GM19324 (cell line): ENCODE measurements around the gene PLP1.
"Not testable (repeated sequence)": the region's sequence is repeated elsewhere in the genome, so short reads cannot be mapped to it uniquely, and the experiment has no call there.

Experiments used
- ATAC-seq: cut with Tn5 transposase; IDR thresholded peaks from one replicate; pipeline ENCODE4 v1.9.1; 2021; ENCODE audit warnings: mild to moderate bottlenecking, moderate library complexity; ENCODE audit not compliant: unreplicated experiment, low FRiP score

The PLP1 gene

DNA sequence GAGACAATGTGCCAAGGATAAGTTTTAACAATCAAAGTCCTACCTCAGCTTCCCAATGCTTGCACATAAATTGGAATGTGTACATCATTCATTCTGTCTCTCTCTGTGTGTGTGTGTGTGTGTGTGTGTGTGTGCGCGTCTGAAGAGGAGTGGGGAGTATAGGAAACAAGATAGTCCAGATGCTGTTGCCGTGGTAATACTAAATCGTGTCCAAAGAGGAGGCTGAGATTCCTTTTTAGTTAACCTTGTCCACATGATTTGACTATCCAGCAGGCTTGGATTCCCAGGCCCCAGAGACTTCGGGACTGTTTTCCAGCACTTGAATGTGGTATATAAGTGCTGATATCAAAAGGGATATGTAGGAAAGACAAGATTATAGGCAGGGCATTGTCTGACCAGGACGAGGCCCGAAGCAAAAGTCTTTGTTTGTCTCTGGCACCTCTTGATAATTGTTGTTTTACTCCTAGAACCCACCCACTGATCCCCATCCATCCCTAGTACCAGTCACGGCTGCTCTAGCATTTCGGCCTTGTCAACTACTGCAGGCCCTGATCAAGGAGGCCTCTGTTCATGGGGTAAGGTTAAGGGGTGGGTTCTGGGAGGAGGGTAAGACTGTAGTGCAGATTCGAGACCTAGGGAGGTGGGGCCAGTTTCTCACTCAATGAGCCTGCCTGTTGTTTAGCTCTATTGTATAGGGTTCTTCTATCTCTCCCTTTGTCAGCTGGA, 3.9 kb downstream of the PLP1 start:
- ATAC-seq, result no peak

DNA sequence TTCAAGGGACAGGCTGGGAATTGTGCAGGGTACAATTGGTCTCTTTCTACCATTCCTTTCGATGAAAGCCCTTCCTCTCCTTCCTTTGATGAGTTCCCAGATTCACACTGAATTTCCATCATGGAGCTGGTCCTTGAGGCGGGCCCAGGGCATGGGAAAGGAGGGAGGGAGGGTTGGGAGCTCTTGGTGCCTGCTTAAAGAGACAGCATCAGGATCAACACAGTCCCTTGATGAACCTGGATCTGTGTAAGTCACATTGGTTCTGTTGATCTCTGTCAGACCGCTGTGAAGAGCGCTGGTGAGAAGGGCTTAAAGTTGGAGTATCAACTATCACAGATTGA, 4.4 kb downstream of the PLP1 start:
- no peak for ATAC-seq

DNA sequence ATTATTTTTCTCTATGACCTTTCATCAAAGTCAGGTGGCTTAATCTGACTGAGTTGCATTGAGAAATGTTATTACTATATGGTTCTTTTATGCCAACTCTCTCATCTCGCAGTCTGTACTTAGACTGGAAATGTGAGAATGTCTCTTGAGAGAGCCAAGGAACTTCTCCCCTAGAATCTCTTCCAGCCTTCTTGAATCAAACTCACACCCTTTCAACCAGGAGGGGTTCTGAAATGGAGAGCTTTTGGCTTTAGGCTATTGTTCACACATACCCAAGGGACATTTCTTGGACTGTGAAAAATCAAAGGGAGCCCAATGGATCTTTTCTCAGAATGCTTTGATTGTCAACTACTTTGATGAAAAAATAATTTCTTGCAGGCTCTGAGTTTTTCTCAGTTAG, 5.1 kb downstream of the PLP1 start:
- no peak for ATAC-seq

DNA sequence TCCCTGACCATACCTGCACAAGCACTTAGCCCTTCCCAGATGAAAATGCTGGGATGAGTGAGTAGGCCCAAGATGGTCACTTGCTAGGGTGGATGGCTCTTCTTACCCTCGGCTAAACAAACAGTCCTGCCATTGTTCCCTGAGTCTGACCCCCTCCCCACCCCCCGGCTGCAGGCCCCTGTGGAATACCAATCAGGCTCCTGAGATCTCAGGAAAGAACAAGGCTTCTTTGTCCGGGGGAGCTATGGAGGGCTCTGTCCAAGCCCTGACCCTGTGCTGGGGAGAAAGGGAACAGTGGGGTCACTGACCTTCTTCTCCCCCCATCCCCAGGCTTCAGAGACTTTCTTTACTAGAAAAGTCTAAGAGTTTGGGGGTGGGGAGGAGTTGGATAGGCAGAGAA, 6.0 kb downstream of the PLP1 start:
- no peak for ATAC-seq

DNA sequence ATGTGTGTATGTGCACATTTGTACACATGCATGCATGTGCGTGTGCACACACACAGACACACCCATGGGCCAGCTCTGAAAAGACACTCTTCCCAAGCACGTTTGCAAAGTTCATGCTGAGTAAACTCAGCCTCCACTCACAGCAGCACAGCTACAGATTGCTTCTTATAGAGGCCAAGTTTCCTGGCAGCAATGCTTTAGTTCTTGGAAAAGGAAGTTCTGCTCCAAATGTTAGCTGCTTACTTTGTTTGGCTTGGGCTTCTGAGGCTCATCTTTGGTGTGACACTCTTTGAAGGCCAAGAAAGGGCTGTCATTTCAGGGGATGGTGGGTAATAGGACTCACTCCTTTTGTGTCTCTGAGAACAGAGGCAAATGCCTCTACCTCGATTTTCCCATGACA, 6.6 kb downstream of the PLP1 start:
- ATAC-seq, result no peak

DNA sequence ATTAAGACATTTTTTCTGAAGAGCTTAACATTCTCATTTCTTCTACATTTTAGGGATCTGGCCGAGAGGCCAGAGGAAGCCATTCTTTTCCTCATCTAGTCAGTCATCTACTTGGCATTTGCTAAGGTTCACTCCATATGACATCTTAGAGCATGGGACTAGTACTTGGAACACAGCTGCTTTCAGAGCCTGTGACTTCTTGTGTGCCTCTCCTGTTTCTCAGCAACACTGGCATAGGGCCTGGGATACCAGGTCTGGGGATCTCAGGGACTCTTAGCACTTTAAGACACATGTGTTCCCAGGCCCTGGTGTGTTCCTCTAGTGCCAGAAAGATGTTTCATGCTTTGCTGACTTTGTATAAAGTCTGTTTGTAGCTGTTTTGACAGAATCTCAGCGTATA, 7.3 kb downstream of the PLP1 start:
- no peak for ATAC-seq

DNA sequence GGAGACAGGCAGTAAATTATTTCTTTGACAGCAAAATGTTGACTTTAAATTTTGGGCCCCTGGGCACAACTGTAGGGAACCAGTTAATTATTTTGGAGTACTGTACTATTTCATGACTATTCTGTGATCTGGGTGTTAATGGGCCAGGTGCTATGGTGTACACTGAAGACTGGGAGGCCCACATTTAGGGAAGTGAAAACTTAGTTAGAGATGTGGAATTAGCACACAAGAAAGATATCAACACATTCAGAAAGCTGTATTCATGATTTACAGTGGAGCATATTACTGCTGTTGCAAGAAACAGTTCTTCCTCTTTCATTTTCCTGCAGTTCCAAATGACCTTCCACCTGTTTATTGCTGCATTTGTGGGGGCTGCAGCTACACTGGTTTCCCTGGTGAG, 12.4 kb downstream of the PLP1 start:
- peak; percentile 81 for ATAC-seq

DNA sequence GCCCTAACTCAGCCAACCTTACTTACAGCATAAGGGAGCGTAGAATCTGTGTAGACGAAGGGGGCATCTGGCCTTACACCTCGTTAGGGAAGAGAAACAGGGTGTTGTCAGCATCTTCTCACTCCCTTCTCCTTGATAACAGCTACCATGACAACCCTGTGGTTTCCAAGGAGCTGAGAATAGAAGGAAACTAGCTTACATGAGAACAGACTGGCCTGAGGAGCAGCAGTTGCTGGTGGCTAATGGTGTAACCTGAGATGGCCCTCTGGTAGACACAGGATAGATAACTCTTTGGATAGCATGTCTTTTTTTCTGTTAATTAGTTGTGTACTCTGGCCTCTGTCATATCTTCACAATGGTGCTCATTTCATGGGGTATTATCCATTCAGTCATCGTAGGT, 14.6 kb downstream of the PLP1 start:
- no peak for ATAC-seq

DNA sequence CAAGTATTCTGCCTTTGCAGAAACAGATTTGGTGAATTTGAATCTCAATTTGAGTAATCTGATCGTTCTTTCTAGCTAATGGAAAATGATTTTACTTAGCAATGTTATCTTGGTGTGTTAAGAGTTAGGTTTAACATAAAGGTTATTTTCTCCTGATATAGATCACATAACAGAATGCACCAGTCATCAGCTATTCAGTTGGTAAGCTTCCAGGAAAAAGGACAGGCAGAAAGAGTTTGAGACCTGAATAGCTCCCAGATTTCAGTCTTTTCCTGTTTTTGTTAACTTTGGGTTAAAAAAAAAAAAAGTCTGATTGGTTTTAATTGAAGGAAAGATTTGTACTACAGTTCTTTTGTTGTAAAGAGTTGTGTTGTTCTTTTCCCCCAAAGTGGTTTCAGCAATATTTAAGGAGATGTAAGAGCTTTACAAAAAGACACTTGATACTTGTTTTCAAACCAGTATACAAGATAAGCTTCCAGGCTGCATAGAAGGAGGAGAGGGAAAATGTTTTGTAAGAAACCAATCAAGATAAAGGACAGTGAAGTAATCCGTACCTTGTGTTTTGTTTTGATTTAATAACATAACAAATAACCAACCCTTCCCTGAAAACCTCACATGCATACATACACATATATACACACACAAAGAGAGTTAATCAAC, 15.3 kb downstream of the PLP1 start:
- ATAC-seq, result no peak

DNA sequence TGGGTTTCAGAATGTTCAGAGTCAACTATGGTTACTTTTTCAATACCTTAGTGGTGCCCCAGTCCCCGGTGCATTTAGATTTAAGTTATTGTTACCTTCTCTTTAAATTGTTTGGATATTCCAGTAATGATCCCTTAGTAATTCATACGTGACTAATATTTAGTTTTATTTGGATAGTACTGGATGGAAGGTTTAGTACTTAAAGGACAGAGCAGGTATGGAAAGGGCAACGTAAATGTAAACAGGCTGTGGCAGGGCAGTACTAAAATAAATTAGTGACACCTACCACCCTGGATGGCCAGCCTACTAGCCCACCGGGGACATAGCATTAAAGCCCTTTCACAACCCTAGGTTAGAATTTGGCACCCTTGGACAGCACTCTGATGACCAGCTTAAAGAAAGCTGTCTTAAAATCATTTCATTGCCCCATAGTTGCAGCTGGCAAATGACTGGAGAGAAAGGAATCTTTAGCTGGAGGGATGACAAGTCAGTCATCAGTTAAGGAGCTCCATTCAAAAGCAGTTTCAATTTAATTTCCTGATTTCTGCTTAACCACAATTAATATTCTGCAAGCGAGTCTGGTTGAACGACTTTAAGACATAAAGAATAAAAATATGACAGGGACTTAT, 16.4 kb downstream of the PLP1 start:
- no peak for ATAC-seq

DNA sequence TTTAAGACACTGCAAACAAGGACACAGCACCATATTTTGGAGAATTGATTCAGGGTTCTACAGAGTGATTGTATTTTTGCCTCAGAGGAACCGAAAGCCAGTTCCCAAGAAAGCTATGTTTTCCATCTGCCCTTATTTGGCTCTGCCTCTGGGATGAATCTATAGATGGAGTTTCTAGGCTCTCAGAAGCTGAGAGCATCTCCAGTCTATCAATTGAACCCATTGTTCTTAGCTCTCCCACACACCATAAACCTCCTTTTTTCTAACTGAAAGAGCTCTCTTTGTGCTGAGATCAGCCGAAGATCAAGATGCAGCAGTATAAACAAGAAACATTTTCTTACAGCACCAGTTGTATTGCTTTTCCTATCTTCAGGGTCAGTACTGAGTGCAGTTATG, 16.9 kb downstream of the PLP1 start:
- ATAC-seq, result no peak

DNA sequence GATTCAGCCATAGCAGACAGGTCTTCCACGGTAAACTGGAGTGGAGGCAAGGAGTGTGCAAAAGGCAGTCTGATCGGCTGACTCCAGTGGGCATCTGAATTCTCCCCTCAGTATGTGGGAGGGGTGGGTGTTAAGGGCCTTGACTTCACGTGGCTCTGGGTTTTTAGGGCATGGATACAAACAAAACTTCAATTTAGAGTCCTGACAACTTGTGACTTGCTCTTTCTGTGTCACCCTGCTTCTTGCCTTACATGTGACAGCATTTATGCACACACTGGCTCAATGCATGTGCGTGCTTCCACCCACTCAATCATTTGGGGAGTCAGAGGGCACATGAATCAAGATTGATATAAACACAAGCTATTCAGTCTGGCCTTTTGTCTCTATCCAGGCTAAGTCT, 17.5 kb downstream of the PLP1 start:
- ATAC-seq, result no peak

DNA sequence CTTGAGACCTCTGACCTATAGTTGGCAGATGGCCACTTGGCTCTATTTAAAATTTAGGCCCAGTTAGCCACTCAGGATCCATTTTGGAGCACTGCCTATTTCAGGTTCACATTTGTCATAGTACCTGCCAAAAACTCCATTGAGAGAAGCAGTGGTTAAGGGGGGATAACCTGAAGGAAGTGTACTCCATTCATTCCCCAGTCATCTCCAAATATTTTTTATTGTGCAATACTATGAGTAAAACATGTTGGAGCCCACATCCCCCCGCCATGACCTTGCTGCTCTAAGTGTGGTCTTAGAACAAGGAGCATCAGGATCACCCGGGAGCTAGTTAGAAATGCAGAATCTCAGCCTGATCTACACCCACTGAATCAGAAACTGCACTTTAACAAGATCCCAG, 21.1 kb downstream of the PLP1 start:
- no peak for ATAC-seq

DNA sequence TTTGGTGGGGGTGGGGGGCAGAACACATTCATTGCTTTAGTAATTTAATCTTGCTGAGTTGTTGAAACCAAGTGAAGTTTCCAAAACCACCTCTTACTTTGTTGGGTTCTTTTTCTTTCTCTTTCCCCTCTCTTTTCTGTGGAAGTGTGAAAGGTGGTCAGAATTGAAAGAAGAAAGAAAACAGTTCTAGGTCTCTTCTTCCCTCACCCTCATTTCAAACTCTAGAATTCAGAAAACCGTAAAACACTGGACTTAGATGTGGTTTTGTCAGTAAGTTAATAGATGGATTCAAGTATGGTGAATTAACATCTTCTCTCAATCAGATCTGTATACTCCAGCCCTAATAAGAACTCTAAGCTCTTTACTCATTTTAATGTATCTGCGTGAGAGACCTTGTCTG, 23.7 kb downstream of the PLP1 start:
- no peak for ATAC-seq

DNA sequence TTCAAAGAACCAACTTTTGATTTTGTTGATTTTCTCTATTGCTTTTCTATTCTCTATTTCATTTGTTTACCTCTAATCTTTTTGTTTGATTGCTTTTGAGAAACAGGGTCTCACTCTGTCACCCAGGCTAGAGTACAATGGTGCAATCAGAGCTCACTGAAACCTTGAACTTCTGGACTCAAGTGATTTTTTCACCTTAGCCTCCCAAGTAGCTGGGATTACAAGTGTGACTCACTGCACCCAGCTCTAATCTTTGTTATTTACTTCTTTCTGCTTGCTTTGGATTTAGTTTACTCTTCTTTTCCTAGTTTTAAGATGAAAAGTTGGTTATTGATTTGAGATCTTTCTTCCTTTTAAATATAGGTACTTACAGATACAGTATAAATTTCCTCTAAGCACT, 29.2 kb downstream of the PLP1 start:
- no peak for ATAC-seq

DNA sequence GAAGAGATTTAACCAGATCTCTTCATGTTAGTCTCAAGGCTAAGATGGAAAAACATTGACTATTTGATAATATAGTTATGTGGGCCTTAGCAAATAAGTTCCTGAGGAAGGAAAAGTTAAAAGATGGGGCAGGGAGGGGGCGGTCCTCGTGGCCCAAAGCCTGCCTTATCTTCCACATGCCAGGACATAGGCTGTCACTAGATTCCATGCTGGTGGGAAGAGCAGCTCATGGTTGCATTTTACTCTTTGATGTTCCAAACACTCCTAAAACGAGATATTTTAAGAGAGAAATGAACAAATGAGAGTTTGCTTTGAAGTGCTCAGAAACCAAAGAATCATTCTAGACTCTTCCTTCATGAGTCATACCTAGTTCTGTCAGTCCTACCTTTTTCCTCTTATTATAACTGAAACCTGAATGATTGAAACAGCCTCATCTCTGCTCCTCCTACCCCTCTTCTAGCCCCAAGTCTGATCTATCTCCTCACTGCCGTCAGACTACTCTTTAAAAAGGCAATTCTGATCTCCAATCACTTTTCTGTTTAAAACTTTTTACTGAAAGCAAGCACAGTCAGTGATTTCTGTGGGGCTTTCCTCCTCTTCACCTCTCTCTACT, 30.3 kb downstream of the PLP1 start:
- no peak for ATAC-seq

DNA sequence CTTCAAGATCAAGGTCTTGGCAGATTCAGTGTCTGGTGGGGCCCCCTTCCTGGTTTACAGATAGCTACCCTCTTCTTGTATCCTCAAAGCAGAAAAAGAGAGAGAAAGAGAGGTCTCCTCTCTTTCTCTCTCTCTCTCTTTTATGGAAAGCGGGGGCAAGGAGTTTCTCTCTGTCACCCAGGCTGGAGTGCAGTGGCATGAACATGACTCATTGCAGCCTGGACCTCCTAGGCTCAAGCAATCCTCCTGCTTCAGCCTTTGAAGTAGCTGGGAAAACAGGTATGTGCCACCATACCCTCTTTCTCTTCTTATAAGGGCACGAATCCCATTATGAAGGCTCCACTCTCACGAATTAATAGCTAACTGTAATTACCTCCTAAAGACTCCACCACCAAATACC, 35.2 kb downstream of the PLP1 start:
- ATAC-seq, result no peak

DNA sequence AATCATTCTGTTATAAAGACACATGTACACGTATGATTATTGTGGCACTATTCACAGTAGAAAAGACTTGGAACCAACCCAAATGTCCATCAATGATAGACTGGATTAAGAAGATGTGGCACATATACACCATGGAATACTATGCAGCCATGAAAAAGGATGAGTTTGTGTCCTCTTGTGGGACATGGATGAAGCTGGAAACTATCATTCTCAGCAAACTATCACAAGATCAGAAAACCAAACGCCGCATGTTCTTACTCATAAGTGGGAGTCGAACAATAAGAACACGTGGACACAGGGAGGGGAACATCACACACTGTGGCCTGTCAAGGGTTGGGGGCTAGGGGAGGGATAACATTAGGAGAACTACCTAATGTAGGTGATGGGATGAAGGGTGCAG, 40.5 kb downstream of the PLP1 start:
- ATAC-seq, result not testable (repeated sequence)

DNA sequence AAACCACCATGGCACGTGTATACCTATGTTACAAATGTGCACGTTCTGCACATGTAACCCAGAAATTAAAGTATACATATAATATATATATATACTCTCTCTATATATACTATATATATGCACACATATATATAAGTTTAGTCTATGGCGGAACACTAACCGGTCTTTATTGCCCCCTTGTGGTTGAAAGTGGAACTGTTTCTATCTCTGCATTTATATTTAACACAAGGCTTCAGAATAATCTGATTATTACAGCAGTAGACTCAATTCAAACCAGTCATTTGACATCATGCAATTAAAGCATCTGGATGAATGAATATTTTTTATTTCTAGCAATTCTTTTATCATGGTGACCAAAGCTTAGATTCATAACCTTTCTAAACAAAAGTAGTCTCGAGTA, 40.9 kb downstream of the PLP1 start:
- no peak for ATAC-seq

DNA sequence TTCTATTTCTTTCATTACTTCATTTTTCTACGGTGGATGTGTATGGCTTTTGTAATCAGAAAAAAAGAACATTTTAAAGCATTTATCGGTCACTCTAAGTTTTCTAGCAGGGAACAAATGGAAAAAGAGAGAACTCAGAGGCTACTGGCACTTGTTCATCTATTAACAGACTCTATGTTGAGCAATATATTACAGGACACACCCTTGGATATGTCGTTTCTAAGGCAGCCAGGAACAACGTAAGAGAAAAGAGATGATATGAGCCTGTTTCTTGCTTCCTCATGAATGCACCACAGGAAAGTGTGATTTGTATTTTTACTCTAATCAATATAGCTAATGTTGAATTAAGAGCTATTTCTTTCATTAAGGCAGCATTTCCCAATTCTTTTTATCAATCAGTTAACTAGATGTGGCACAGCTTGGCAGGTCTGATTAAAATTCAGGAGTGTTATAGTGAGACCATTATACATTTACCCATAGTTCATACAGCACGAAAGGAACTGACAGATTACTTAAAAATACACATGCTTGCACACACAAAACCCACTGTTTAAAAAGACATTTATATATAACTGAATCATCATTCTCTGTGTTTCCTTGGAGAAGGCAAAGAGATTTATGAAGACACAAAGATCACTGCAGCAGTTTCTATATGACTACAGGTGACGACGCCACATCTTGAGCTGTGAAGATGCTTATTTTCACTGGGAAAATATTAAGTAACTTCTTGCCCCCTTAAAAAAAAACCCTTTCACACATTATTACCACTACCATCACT, 42.4 kb downstream of the PLP1 start:
- ATAC-seq, result no peak

DNA sequence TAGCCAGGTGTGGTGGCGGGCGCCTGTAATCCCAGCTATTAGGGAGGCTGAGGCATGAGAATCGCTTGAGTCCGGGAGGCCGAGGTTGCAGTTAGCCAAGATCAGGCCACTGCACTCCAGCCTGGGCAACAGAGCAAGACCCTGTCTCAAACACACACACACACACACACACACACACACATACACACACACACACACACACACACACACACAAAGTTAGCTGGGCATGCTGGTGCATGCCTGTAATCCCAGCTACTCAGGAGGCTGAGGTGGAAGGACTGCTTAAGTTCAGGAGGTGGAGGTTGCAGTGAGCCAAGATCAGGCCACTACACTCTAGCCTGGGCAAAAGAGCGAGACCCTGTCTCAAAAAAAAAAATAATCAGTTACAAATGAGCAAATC, 44.2 kb downstream of the PLP1 start:
- ATAC-seq, result not testable (repeated sequence)
